Effector memory CD4-positive, alpha-beta T cell (primary cell): ENCODE measurements around the gene SLC26A6.
A peak's percentile ranks its signal among the peaks of the same experiment; 100 is the strongest.

Experiments
- DNase-seq, 3 donors: peaks; one replicate each; pipeline ENCODE4 v3.0.0-alpha.2; 2020
- H3K27ac ChIP-seq: 2 replicates; pipeline ENCODE4 v1.7.0; 2013; ENCODE audit warnings: mild to moderate bottlenecking, low read length, moderate library complexity; ENCODE audit not compliant: insufficient read depth, poor library complexity, severe bottlenecking
- H3K27me3 ChIP-seq: replicated peaks from 2 replicates; pipeline ENCODE4 v1.7.0; 2013; ENCODE audit warnings: mild to moderate bottlenecking, low read length; ENCODE audit not compliant: insufficient read depth, control insufficient read depth, poor library complexity, severe bottlenecking
- H3K36me3 ChIP-seq: 2 replicates; pipeline ENCODE4 v1.7.0; 2013; ENCODE audit warnings: mild to moderate bottlenecking, low read length, moderate library complexity; ENCODE audit not compliant: control insufficient read depth, insufficient read depth
- H3K4me1 ChIP-seq: 2 replicates; pipeline ENCODE4 v1.7.0; 2013; ENCODE audit warnings: low read length, mild to moderate bottlenecking; ENCODE audit not compliant: control insufficient read depth, insufficient read depth, poor library complexity, severe bottlenecking
- H3K4me3 ChIP-seq: 2 replicates; pipeline ENCODE4 v1.7.0; 2013; ENCODE audit warnings: low read length, low read depth, mild to moderate bottlenecking; ENCODE audit not compliant: insufficient read depth, poor library complexity, severe bottlenecking
- H3K9me3 ChIP-seq: 2 replicates; pipeline ENCODE4 v1.7.0; 2013; ENCODE audit warnings: mild to moderate bottlenecking, low read length, moderate library complexity; ENCODE audit not compliant: control insufficient read depth

SLC26A6 gene

DNA sequence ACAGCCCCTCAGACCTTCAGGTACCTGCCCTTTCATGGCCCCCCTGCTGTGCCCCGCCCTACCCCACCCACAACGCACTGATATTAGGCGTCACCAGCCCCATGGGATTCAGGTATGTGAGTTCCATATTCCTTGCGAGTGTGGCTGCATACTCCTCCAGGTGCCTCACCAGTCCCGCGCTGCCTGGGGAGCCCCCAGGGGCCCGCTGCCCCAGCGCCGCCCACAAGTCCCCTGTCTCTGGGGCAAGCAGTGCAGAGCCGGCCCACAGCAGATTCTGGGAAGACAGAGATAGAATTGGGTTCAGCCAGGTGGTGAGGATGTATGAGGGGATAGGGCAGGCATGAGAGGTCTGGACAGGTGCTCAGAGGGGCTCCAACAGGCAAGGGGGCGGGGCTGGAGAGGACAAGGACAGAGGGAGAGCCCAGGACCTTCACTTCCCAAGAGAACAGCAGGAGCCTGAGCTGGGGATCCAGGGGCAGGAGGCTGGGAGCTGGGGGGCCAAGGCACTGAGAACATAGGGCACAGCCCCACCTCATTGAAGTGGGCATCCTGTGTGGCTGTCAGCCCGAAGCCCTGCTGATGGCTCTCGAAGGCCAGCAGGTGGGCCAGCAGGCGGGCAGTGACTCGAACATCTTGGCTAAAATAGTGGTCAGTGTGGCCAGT, 13.1 kb upstream of the SLC26A6 start:
- Histone ChIP-seq H3K9me3 (no peaks in the 10 kb centered on the region), H3K27ac (no peak overlapping the region), H3K27me3 (no peaks in the 10 kb centered on the region), H3K4me3 (no peak overlapping the region), H3K36me3 (no peaks in the 10 kb centered on the region), H3K4me1 (no peaks in the 10 kb centered on the region)
- DNase-seq: no peak

DNA sequence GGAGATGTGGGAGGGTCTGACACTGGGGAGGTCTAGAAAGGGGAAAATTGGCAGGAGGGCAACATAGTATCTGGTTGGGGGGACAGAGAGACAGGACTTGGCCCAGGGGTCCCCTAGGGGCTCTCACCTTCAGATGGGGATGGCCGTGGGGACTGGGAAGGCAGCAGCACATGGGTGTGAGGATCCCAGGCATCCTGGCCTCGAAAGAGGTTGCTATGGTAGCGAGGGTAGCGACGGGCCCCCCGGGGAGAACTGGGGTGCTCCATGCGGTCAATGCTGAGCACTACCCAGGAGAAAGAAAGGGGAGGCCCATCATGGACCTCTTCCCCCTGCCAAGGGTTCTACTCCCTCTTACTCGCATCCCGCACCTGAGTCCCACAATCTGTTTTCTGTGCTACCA, 12.5 kb upstream of the SLC26A6 start:
- Histone ChIP-seq H3K27ac (no peak overlapping the region), H3K4me1 (no peaks in the 10 kb centered on the region), H3K27me3 (no peaks in the 10 kb centered on the region), H3K4me3 (no peak overlapping the region), H3K9me3 (no peaks in the 10 kb centered on the region), H3K36me3 (no peaks in the 10 kb centered on the region)
- no peak for DNase-seq

DNA sequence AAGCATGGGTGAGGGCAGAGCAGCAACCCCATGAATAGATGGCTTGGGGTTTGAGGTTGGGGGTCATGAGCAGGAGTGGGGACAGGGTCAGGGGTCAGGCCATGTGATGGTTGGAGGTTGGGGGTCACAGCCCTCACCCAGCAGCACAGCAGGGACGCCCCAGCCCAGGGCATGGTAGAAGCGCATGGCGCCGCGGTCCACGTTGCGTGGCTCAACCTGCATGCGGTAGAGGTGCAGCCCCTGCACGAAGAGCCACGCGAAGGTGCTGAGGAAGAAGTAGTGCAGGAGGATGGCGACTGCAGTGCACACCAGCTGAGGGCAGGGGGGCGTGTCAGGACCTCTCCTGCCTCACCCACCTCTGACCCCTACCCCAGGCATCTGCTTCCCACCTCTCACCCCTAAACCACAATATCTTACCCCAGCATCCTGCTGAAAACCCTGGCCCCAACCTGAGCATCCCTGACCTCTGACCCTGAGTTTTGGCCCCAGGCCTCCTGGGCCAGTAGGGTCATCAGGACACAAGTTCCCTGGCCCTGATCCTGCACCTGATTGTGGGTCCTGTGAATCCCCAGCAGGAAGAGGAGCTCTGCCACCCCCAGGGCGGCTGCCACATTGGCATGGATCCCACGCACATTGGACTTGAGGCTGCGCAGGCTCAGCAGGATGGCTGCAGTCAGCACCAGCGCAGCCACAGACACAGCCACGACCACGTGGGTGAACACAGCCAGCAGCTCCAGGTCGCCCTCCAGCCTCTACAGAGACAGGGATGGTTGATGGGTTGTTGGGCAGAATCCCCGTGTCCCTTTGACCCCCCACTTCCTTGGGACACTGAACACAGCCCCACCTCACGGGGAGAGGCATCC, 9.9 kb upstream of the SLC26A6 start:
- H3K27ac ChIP-seq: no peak overlapping the region
- no peak overlapping the region for H3K4me3 ChIP-seq
- no peaks in the 10 kb centered on the region for H3K4me1 ChIP-seq
- no peak for DNase-seq
- H3K9me3 ChIP-seq: no peaks in the 10 kb centered on the region
- H3K36me3 ChIP-seq: no peaks in the 10 kb centered on the region
- H3K27me3 ChIP-seq: no peaks in the 10 kb centered on the region

DNA sequence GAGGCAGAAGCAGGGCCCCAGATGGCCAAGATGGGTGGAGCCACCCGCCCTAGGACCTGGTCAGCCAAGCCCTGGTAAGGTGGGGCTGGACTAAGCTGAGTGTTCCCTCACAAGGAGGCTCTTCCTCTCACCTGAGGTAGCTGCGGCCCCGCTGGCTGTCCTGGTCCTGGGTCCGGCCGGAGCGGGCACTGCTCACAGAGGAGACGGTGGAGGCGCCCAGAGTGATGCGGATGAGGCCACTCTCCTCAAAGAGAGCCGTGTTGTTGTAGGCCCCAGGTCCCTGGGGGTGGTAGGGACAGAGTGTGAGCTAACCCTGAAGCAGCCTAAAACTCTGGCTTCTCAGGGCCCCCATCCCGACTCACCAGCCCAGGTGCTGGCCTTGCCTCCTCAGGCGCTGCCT, 7.3 kb upstream of the SLC26A6 start:
- Histone ChIP-seq H3K9me3 (no peaks in the 10 kb centered on the region), H3K36me3 (no peaks in the 10 kb centered on the region), H3K4me3 (no peak overlapping the region), H3K27me3 (no peaks in the 10 kb centered on the region), H3K27ac (no peak overlapping the region), H3K4me1 (no peaks in the 10 kb centered on the region)
- no peak for DNase-seq

DNA sequence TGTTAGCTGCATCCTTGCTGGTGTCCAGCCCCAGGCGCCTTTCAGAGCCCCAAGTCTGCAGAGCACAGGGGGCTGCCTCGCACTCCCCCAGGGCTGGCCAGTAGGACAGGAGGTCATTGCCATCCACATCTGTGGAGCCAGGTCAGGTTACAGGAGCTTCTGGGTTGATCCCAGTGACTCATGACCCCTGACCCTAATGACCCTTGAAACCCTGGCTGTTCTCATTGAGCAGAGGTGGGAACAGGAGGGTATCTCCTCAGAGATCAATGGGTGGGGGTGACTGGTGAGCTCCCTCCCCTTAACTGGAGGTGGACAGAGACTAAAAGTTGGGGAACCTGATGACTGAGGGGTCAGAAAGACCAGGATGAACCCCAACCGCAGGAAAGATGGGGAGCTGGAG, 6.1 kb upstream of the SLC26A6 start:
- H3K27ac ChIP-seq: no peak overlapping the region
- no peak for DNase-seq

DNA sequence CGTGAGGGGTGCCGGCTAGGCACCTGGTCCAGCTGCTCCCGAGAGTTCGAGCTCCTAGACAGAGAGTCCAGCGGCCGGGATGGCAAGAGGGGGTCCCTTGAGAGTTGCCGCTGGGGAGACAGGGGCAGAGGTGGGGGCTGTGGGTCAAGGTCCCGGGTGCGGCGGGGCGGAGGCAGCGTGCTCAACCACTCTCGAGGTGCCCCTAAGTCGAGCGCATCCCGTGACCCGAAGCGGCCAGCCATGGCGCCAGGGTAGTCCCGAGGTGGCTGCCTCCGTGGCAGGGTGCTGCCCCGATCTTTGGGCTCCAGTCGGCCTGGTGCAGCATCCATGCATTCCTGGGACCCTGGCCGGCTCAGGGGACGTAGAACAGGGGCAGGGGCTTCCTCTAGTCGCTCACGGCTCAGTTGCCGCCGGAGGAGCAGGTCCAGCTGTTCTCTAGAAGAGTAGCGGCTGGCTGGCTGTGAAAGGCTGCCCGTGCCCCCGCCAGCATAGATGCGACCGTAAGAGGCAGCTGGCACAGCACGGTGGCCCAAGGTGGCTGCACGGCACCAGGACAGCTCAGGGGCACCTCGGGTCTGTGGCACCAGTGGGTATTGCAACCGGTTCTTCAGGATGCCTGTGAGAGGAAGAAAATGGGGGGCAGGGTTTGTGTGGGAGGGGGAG, 4.8 kb upstream of the SLC26A6 start:
- DNase-seq: no peak
- Histone ChIP-seq H3K9me3 (no peaks in the 10 kb centered on the region), H3K4me1 (peaks cover 7% of the 10 kb centered on the region), H3K27me3 (no peaks in the 10 kb centered on the region), H3K27ac (no peak overlapping the region), H3K36me3 (no peaks in the 10 kb centered on the region), H3K4me3 (no peak overlapping the region)

More for the DNA sequence above, 6.1 kb upstream of the SLC26A6 start:
- no peaks in the 10 kb centered on the region for H3K36me3 ChIP-seq
- H3K4me1 ChIP-seq: no peaks in the 10 kb centered on the region
- no peak overlapping the region for H3K4me3 ChIP-seq
- no peaks in the 10 kb centered on the region for H3K27me3 ChIP-seq
- no peaks in the 10 kb centered on the region for H3K9me3 ChIP-seq

DNA sequence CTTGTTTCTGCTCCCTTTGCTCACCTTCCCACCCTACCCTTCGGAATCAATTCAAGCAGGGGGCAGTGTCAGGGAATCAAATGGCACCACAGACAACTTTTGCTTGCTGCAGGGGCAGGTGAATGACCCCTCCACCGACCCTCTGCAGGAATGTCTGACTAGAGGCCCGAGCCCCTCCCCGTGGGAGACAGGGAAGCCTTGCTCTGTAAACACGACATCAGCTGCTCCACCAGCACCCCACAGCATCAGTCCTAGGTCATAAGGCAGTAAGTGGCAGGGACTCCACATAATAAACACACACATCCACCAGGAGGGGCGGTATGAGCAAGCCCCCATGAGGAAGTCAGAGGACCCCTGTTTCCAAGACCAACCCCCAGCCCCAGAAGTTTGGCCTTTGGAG, 2.0 kb upstream of the SLC26A6 start:
- H3K27ac ChIP-seq: no peak overlapping the region
- no peaks in the 10 kb centered on the region for H3K36me3 ChIP-seq
- H3K4me1 ChIP-seq: peaks cover 7% of the 10 kb centered on the region
- no peak for DNase-seq
- H3K27me3 ChIP-seq: no peaks in the 10 kb centered on the region
- no peaks in the 10 kb centered on the region for H3K9me3 ChIP-seq
- no peak overlapping the region for H3K4me3 ChIP-seq

DNA sequence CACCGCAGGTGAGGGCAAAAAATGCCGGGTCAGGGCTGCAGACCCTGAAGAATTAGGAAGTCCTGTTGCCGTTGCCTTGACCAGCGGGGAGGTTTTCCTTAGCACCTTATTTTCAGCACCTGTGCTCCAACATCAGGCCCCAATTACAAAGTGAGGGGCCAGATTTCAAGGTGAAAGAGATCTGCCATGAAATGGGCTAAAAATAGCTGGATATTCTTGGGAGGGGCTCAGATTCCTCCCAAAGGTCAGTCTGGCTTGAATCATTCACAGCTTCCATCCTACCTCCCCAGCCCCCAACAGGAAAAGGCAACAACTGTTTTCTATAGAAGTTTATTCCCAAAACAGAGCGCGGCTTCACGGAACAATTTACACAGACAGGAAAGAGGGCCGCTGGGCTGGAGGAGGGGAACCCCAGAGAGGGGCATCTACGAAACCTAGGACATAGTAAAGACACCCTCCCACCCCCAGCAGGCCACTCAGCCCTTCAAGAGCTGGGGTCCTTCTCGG, 941 bp upstream of the SLC26A6 start:
- H3K27ac ChIP-seq: peak overlapping the region; percentile 59
- H3K27me3 ChIP-seq: no peaks in the 10 kb centered on the region
- H3K9me3 ChIP-seq: no peaks in the 10 kb centered on the region
- DNase-seq: no peak
- H3K4me1 ChIP-seq: peaks cover 7% of the 10 kb centered on the region
- H3K4me3 ChIP-seq: peak overlapping the region; percentile 84
- no peaks in the 10 kb centered on the region for H3K36me3 ChIP-seq

DNA sequence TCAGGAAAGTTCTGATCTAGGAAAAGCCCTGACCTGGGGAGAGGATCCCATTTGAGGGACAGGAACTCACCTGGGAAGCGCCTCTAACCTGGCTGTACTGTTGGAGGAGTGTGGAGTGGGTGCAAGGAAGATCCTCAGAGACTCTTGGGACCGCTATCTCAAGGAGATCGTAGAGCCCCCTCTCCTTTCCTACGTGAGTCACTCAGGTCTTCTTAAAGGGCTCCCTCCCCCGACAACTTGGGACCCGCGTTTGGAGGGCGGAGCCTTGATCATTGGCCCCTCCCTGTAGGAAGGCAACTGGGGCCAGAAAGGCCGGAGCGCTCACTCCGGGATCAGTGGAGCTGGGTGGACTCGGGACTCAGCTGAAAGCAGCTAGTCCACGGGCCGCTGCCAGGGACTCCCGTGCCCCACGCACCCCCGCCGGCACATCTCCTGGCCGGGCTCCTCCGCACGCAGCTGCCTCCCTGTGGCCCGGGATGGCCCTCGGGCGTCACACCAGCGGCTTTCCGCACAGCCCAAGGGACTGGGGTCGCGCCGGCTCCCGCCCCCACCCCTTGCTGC, 520 bp downstream of the SLC26A6 start:
- Histone ChIP-seq H3K27ac (no peak overlapping the region), H3K9me3 (no peaks in the 10 kb centered on the region), H3K4me3 (peak overlapping the region; percentile 84), H3K4me1 (peaks cover 7% of the 10 kb centered on the region), H3K36me3 (no peaks in the 10 kb centered on the region), H3K27me3 (no peaks in the 10 kb centered on the region)
- peak; percentile 10 to 27 (median 18) for DNase-seq
